Central memory CD8-positive, alpha-beta T cell (primary cell): ENCODE measurements around the gene TSPAN18.

ENCODE experiments used
- ATAC-seq: fragments of 150-1000 bp; cut with Tn5 transposase; replicated peaks from 2 replicates; pipeline ENCODE4 v1.10.0; 2022; ENCODE audit warnings: mild to moderate bottlenecking, moderate FRiP score, moderate number of reproducible peaks; ENCODE audit not compliant: poor library complexity, severe bottlenecking; ENCODE audit errors: extremely low read depth
- DNase-seq, 2 donors: peaks; one replicate each; pipeline ENCODE4 v3.0.0; 2021; ENCODE audit warnings: low spot score in 2 of 2
- H3K27ac Mint-ChIP-seq: one replicate; pipeline ENCODE4 v1.8.0; 2022; ENCODE audit warnings: low read depth, mild to moderate bottlenecking, moderate library complexity, mixed read lengths
- H3K27me3 Mint-ChIP-seq: one replicate; pipeline ENCODE4 v1.8.0; 2022; ENCODE audit warnings: mixed read lengths
- H3K36me3 Mint-ChIP-seq: one replicate; pipeline ENCODE4 v1.8.0; 2022; ENCODE audit warnings: mild to moderate bottlenecking, moderate library complexity, mixed read lengths; ENCODE audit not compliant: insufficient read depth
- H3K4me1 Mint-ChIP-seq: one replicate; pipeline ENCODE4 v1.8.0; 2022; ENCODE audit warnings: mixed read lengths
- H3K4me3 Mint-ChIP-seq: one replicate; pipeline ENCODE4 v1.8.0; 2022; ENCODE audit warnings: mild to moderate bottlenecking, moderate library complexity, mixed read lengths
- H3K9me3 Mint-ChIP-seq: one replicate; pipeline ENCODE4 v1.8.0; 2022; ENCODE audit warnings: mixed read lengths

TSPAN18 gene

GRCh38 chr11:44733877-44734276 lies 7.1 kb downstream of the TSPAN18 start:
- no peak for DNase-seq
- Mint-ChIP-seq H3K4me3 (no peak overlapping the region), H3K36me3 (peaks cover 2% of the 10 kb centered on the region), H3K9me3 (no peaks in the 10 kb centered on the region), H3K4me1 (peaks cover under 1% of the 10 kb centered on the region), H3K27me3 (peaks cover 10% of the 10 kb centered on the region), H3K27ac (no peak overlapping the region)
- ATAC-seq, result no peak

DNA sequence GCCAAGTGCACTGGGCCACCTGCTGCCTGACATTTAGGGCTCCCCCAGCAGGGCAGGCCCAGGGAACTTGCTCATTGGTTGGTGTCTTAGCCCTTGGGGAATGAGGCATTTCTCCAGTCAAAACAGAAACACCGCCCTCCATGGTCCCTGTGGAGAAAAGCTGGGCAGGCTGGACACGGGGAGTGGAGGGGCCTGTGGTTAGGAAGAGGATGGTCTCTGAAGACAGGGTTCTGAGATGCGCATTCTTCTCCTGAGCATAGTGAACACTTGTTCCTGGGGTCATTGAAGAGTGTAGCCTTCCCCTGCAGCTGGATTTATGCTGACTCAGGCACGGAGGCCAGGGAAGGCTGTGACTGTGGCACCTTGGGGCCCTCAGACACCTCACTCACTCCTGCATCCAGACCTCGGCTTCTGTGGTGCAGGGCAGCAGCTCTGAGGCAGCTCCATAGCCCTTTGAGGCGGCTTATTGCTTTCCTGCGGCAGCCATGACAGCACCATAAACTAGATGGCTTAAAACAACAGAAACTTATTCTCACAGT lies 8.2 kb downstream of the TSPAN18 start:
- H3K27me3 Mint-ChIP-seq, result peaks cover 13% of the 10 kb centered on the region
- DNase-seq (no peak), ATAC-seq (no peak)
- H3K9me3 Mint-ChIP-seq, result no peaks in the 10 kb centered on the region
- no peak overlapping the region for H3K27ac Mint-ChIP-seq
- H3K4me1 Mint-ChIP-seq, result no peaks in the 10 kb centered on the region
- H3K36me3 Mint-ChIP-seq, result peaks cover 2% of the 10 kb centered on the region
- no peak overlapping the region for H3K4me3 Mint-ChIP-seq

- DNase-seq (no peak), ATAC-seq (no peak)
- Mint-ChIP-seq H3K9me3 (no peaks in the 10 kb centered on the region), H3K4me1 (no peaks in the 10 kb centered on the region), H3K4me3 (no peak overlapping the region), H3K27ac (no peak overlapping the region), H3K36me3 (peaks cover 2% of the 10 kb centered on the region), H3K27me3 (peaks cover 21% of the 10 kb centered on the region)
Measured at GRCh38 chr11:44736791-44737190, 10.0 kb downstream of the TSPAN18 start.

DNA sequence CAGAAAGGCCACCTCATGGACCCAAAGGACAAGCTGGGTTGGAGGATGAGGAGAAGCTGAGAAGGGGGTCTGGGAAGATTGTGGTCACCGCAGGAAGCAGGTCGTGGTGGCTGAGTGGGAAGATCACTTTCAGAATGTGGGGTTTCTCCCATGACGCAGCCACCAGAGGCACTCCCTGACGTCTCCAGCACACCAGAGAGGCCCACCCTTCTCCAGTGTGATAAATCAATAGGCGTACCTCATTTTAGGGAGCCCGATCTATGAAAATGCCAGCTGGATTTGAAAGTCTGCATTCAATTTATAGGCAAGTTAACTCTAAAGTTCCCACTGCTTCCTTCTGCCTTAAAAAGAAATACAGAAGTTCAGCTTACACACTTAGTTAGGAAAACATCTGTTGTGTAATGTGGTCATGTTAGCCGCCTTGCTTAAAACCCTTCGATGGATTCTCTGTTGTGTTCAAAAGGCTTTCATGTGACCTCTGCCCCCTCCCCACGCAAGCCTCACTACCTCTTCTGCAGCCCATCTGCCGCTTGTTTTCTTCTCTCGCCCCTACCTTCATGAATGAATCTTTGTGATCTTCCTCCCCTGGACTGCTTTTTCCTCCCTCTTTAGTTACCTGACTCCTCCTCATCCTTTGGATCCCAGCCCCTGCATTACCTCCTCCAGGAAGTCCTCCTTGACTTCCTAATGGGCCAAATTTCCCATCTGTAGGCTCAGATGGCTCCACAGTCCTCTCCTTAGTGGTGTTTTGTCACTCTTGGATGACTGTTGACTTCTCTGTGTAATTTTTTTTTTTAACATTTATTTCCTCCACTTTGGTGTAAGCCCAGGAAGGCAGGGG lies 10.7 kb downstream of the TSPAN18 start:
- no peak for DNase-seq
- no peak for ATAC-seq
- Mint-ChIP-seq H3K36me3 (peaks cover 2% of the 10 kb centered on the region), H3K4me1 (no peaks in the 10 kb centered on the region), H3K9me3 (no peaks in the 10 kb centered on the region), H3K27me3 (peaks cover 21% of the 10 kb centered on the region), H3K4me3 (no peak overlapping the region), H3K27ac (no peak overlapping the region)

DNA sequence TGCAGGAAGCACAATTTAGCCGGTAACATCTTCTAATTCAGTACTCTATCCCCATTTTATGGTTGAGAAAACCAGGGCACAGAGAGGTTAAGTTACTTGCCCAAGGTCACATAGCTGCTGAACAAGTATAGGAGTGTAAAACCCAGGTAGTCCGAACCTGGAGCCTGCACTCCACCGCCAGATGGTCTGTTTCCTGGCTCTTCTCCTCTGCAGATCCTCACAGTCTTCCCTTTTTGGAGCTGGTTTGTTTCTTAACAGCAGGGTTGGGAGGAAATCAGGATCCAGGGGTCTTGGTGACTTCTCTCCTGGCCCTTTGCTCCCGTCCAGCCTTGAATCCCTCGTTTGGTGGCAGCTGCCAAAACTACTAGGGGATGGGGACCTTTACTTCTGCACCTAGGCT lies 12.0 kb downstream of the TSPAN18 start:
- H3K27ac Mint-ChIP-seq, result no peak overlapping the region
- ATAC-seq (no peak), DNase-seq (no peak)
- H3K4me1 Mint-ChIP-seq, result no peaks in the 10 kb centered on the region
- H3K4me3 Mint-ChIP-seq, result no peak overlapping the region
- H3K36me3 Mint-ChIP-seq, result peaks cover 2% of the 10 kb centered on the region
- H3K27me3 Mint-ChIP-seq, result peaks cover 21% of the 10 kb centered on the region
- no peaks in the 10 kb centered on the region for H3K9me3 Mint-ChIP-seq

DNA sequence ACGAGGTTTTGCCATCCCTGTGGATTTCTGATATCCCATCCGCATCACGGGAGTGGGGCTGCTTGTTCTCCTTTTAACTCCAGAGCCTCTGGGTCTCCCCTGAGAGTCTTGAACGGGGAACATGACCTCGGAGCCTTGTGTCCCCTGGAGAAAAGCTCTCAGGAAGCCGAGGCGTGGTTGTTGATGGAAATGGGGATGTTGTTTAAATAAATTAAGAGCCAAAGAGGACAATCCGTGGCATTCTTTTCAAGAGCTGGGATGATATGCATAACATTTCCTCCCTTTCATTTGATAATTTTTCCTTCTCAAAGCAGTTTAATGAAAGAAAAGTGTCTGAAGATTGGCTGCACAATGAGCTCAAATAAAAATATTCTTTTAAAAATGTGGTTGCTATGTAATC lies 14.2 kb downstream of the TSPAN18 start:
- Mint-ChIP-seq H3K27me3 (peaks cover 21% of the 10 kb centered on the region), H3K27ac (no peak overlapping the region), H3K4me3 (no peak overlapping the region), H3K9me3 (no peaks in the 10 kb centered on the region), H3K4me1 (no peaks in the 10 kb centered on the region), H3K36me3 (peaks cover 2% of the 10 kb centered on the region)
- no peak for ATAC-seq
- DNase-seq, result no peak

- H3K4me1 Mint-ChIP-seq, result no peaks in the 10 kb centered on the region
- H3K27me3 Mint-ChIP-seq, result peaks cover 21% of the 10 kb centered on the region
- peaks cover 2% of the 10 kb centered on the region for H3K36me3 Mint-ChIP-seq
- H3K27ac Mint-ChIP-seq, result no peak overlapping the region
- no peak overlapping the region for H3K4me3 Mint-ChIP-seq
- H3K9me3 Mint-ChIP-seq, result no peaks in the 10 kb centered on the region
- DNase-seq, result no peak
- ATAC-seq, result no peak
Measured at GRCh38 chr11:44741976-44742375, 15.2 kb downstream of the TSPAN18 start.

GRCh38 chr11:44742508-44743246 lies 15.9 kb downstream of the TSPAN18 start:
- Mint-ChIP-seq H3K27ac (no peak overlapping the region), H3K4me1 (peaks cover 3% of the 10 kb centered on the region), H3K27me3 (peaks cover 20% of the 10 kb centered on the region), H3K36me3 (peaks cover 2% of the 10 kb centered on the region), H3K9me3 (no peaks in the 10 kb centered on the region), H3K4me3 (no peak overlapping the region)
- no peak for ATAC-seq
- no peak for DNase-seq

- no peak overlapping the region for H3K27ac Mint-ChIP-seq
Measured at GRCh38 chr11:44743326-44743725, 16.6 kb downstream of the TSPAN18 start.

DNA sequence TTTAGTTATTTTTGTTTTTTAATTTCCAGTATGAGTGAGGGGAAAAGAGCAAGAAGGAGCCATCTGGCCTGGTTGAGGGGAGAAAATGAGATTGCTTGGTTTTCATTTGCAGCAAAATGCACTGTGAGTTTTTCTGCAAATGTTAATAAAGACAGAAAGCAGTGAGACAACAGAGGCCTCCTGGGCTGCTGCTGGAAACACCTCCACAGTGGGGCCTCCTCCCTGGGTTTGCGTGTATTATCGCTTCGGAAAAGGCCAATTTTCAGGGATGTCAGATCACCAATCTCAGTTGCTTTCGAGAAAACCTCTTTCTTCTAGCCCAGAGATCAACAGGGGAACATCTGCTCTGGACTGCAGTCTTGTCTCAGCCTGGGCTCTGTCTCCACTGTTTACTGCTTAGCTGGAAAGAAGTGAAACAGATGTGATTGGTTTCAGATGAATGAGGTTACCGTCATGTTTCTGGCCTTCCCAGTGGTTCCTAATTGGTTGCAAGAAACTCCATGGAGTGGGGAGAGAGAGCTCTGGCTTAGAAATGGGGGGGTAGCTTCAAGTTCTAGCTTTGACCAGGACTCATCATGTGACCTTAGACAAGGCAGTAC lies 17.3 kb downstream of the TSPAN18 start:
- DNase-seq, result no peak
- no peak overlapping the region for H3K27ac Mint-ChIP-seq

More at GRCh38 chr11:44743326-44743725, 16.6 kb downstream of the TSPAN18 start:
- peaks cover 6% of the 10 kb centered on the region for H3K4me1 Mint-ChIP-seq
- ATAC-seq (no peak), DNase-seq (no peak)
- no peak overlapping the region for H3K4me3 Mint-ChIP-seq
- peaks cover 2% of the 10 kb centered on the region for H3K36me3 Mint-ChIP-seq
- H3K9me3 Mint-ChIP-seq, result no peaks in the 10 kb centered on the region
- H3K27me3 Mint-ChIP-seq, result peaks cover 14% of the 10 kb centered on the region

DNA sequence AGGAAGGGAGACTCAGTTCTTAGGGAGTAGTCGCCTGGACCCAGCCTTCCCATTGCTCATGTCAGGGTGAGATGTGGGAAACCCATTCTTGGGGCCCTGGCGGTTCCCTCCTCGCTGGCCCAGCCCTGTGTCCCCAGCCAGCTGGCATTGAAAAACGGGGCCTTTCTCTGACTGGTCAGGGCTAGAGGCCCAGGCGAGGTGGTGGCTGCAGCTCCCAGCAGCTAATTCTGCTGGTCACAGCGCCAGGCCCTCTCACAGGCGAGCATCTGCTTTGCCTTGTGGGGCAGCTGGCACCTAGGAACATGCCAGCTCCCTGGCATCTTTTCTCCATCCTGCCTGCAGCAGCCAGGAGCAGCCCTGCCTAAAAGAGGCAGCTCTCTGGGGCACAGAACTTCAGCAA lies 20.1 kb downstream of the TSPAN18 start:
- H3K9me3 Mint-ChIP-seq, result no peaks in the 10 kb centered on the region
- no peaks in the 10 kb centered on the region for H3K27me3 Mint-ChIP-seq
- H3K4me1 Mint-ChIP-seq, result peaks cover 6% of the 10 kb centered on the region
- no peaks in the 10 kb centered on the region for H3K36me3 Mint-ChIP-seq
- DNase-seq, result no peak
- no peak overlapping the region for H3K4me3 Mint-ChIP-seq
- no peak for ATAC-seq
- no peak overlapping the region for H3K27ac Mint-ChIP-seq

More for the DNA sequence above, 17.3 kb downstream of the TSPAN18 start:
- no peak for ATAC-seq
- no peaks in the 10 kb centered on the region for H3K9me3 Mint-ChIP-seq
- peaks cover 6% of the 10 kb centered on the region for H3K4me1 Mint-ChIP-seq
- peaks cover 2% of the 10 kb centered on the region for H3K36me3 Mint-ChIP-seq
- H3K4me3 Mint-ChIP-seq, result no peak overlapping the region
- H3K27me3 Mint-ChIP-seq, result peaks cover 11% of the 10 kb centered on the region

DNA sequence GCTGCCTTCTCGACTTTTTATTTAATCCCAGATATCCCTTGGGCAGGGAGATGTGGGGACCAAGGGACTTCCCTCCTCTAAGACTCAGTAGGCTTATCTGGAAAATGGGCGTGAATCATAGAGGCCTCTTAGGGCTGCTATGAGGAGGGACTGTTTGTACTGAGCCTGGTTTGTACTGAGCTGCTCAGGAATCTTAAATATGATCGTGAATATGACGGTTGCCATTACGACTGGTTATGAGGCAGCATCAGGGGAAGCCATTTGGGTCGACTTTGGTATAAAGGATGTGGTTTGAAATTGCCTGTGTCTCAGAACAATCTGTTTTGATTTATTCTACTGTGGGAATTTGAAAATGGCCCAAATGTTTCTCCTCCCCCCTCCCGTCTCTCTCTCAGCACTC lies 20.6 kb downstream of the TSPAN18 start:
- DNase-seq, result no peak
- Mint-ChIP-seq H3K9me3 (no peaks in the 10 kb centered on the region), H3K27ac (no peak overlapping the region), H3K4me1 (peaks cover 6% of the 10 kb centered on the region), H3K36me3 (no peaks in the 10 kb centered on the region), H3K4me3 (no peak overlapping the region), H3K27me3 (no peaks in the 10 kb centered on the region)
- no peak for ATAC-seq
